ENCODE data around the gene OR56A3. TPM values are rescaled to one million over a fixed set of nuclear protein-coding genes. Genes with fewer than 3 reads are reported as not detected.

OR56A3 gene, protein sequence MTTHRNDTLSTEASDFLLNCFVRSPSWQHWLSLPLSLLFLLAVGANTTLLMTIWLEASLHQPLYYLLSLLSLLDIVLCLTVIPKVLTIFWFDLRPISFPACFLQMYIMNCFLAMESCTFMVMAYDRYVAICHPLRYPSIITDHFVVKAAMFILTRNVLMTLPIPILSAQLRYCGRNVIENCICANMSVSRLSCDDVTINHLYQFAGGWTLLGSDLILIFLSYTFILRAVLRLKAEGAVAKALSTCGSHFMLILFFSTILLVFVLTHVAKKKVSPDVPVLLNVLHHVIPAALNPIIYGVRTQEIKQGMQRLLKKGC
- not detected in 2 replicates for total RNA-seq

DNA sequence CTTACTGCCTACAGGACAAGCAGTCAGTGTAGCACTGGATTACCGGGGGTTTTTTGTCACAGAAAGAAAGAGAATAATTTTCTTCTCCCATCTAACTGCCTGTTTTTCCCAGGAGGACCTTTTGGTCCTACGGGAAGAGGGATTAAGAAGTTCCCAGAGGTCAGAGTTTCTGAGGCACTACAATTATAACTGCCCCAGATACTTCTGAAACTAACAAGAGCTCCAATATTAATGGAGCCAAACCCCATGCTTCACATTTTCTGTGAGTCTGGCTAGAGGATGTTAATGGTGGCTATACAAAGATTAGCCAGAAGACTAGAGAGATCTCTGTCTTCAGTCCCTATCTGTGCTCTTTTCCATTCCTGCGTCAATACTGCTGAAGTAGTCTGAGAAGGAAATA, at the start of gene OR56A3:
OR56A3 (plus strand) TSS at position 301 of the 400 bp plus-strand sequence. CDS start 5,096 bp downstream, outside the sequence.

GRCh38 chr11:5892908-5893307, 49.1 kb upstream of the OR56A3 start, which contains the start of gene OR52E5:
OR52E5 (plus strand) TSS chr11:5893208; CDS start chr11:5900777, 7,569 bp downstream.

GRCh38 chr11:5968394-5968793, 26.3 kb downstream of the OR56A3 start, which contains the start of gene OR56A5:
OR56A5 (minus strand) TSS chr11:5968494; CDS start chr11:5968494, 0 bp downstream.

GRCh38 chr11:5986885-5987284, 44.8 kb downstream of the OR56A3 start, which contains the start of gene OR52L1:
OR52L1 (minus strand) TSS chr11:5986985; CDS start chr11:5986930, 55 bp downstream.

Other genes starting within 250 kb of the OR56A3 start
- not detected in 2 replicates for gene OR56B1, start 205.8 kb upstream of the OR56A3 start, total RNA-seq
- gene OR52N4, start 188.0 kb upstream of the OR56A3 start, total RNA-seq, result not detected in 2 replicates
- gene OR52N5, start 158.9 kb upstream of the OR56A3 start, total RNA-seq, result not detected in 2 replicates
- gene OR52N1, start 151.0 kb upstream of the OR56A3 start, total RNA-seq, result not detected in 2 replicates
- not detected in 2 replicates for gene OR52N2, start 133.3 kb upstream of the OR56A3 start, total RNA-seq
- not detected in 2 replicates for gene OR52E6, start 100.4 kb upstream of the OR56A3 start, total RNA-seq
- not detected in 2 replicates for gene OR52E8, start 84.6 kb upstream of the OR56A3 start, total RNA-seq
- not detected in 2 replicates for gene OR52E4, start 61.6 kb upstream of the OR56A3 start, total RNA-seq
- gene OR52E5, start 49.0 kb upstream of the OR56A3 start, total RNA-seq, result not detected in 2 replicates
- not detected in 2 replicates for gene OR56A5, start 26.2 kb downstream of the OR56A3 start, total RNA-seq
- gene OR52L1, start 44.7 kb downstream of the OR56A3 start, total RNA-seq, result not detected in 2 replicates
- not detected in 2 replicates for gene OR56A4, start 64.7 kb downstream of the OR56A3 start, total RNA-seq
- gene OR56A1, start 88.5 kb downstream of the OR56A3 start, total RNA-seq, result not detected in 2 replicates
- gene OR56B4, start 165.4 kb downstream of the OR56A3 start, total RNA-seq, result not detected in 2 replicates
- gene OR52B2, start 228.1 kb downstream of the OR56A3 start, total RNA-seq, result not detected in 2 replicates

Measured in cardiac atrium fibroblast (primary cell).